ENCODE measurements around the gene LRRC59.

LRRC59 gene

GRCh38 chr17:50386510-50386909 is 10.8 kb downstream of the LRRC59 start:
- no peak for DNase-seq (ENCODE audit: low read depth)

GRCh38 chr17:50382931-50383330 is 14.4 kb downstream of the LRRC59 start:
- DNase-seq (ENCODE audit: low read depth): no peak

- DNase-seq (ENCODE audit: low read depth): no peak
Measured at GRCh38 chr17:50381920-50382319, 15.4 kb downstream of the LRRC59 start.

- no peak for DNase-seq (ENCODE audit: low read depth)
Measured at GRCh38 chr17:50381260-50381815, 16.0 kb downstream of the LRRC59 start.

GRCh38 chr17:50380369-50381259 is 16.7 kb downstream of the LRRC59 start:
- no peak for DNase-seq (ENCODE audit: low read depth)

- DNase-seq (ENCODE audit: low read depth): no peak
Measured at GRCh38 chr17:50379351-50380132, 17.8 kb downstream of the LRRC59 start.

GRCh38 chr17:50375858-50376538 is 21.3 kb downstream of the LRRC59 start:
- DNase-seq (ENCODE audit: low read depth): no peak

- DNase-seq (ENCODE audit: low read depth): no peak
Measured at GRCh38 chr17:50373705-50374104, 23.6 kb downstream of the LRRC59 start.

- peak; percentile 73 for DNase-seq (ENCODE audit: low read depth)
Measured at GRCh38 chr17:50372758-50373556, 24.4 kb downstream of the LRRC59 start, which contains the start of the genes EME1 and MRPL27. Gene EME1, plus strand, starts transcription at chr17:50373229. Its CDS starts 1,980 bp downstream, at chr17:50375209. Gene MRPL27, minus strand, starts transcription at chr17:50373184. Its CDS starts 14 bp downstream, at chr17:50373170.

GRCh38 chr17:50372222-50372757 is 25.0 kb downstream of the LRRC59 start:
- no peak for DNase-seq (ENCODE audit: low read depth)

GRCh38 chr17:50371526-50371925 is 25.8 kb downstream of the LRRC59 start:
- no peak for DNase-seq (ENCODE audit: low read depth)

GRCh38 chr17:50370052-50370451 is 27.3 kb downstream of the LRRC59 start:
- no peak for DNase-seq (ENCODE audit: low read depth)

- no peak for DNase-seq (ENCODE audit: low read depth)
Measured at GRCh38 chr17:50367401-50367800, 29.9 kb downstream of the LRRC59 start.

- DNase-seq (ENCODE audit: low read depth): no peak
Measured at GRCh38 chr17:50365649-50366393, 31.5 kb downstream of the LRRC59 start.

GRCh38 chr17:50365165-50365564 is 32.2 kb downstream of the LRRC59 start:
- DNase-seq (ENCODE audit: low read depth): no peak

GRCh38 chr17:50364715-50365114 is 32.6 kb downstream of the LRRC59 start:
- DNase-seq (ENCODE audit: low read depth): no peak

- DNase-seq (ENCODE audit: low read depth): no peak
Measured at GRCh38 chr17:50364061-50364458, 33.3 kb downstream of the LRRC59 start.

- no peak for DNase-seq (ENCODE audit: low read depth)
Measured at GRCh38 chr17:50363217-50364060, 33.9 kb downstream of the LRRC59 start.

GRCh38 chr17:50362661-50363060 is 34.7 kb downstream of the LRRC59 start:
- DNase-seq (ENCODE audit: low read depth): no peak

Data from activated T-cell treated with anti-CD3 and anti-CD28 coated beads for 48 hours (primary cell).